Stimulated activated CD8-positive, alpha-beta memory T cell treated with anti-CD3 and anti-CD28 coated beads, Interleukin-4, amount 100 ng/mL, for 4 hours (primary cell): Measurements from ENCODE around the gene CLMN.

Experiments used
- DNase-seq, 2 donors: peaks; one replicate each; pipeline ENCODE4 v3.0.0-alpha.2; 2020; ENCODE audit warnings: low read depth in 2 of 2, low spot score in 1 of 2

CLMN gene

GRCh38 chr14:95245334-95245733, 74.4 kb downstream of the CLMN start:
- DNase-seq = no peak

- DNase-seq = no peak
These were observed 75.1 kb downstream of the CLMN start for GRCh38 chr14:95244587-95244986.

- DNase-seq = no peak
These were observed 76.8 kb downstream of the CLMN start for GRCh38 chr14:95242870-95243269.

GRCh38 chr14:95240859-95241813, 78.6 kb downstream of the CLMN start:
- no peak for DNase-seq

GRCh38 chr14:95238487-95239298, 81.0 kb downstream of the CLMN start:
- DNase-seq = no peak

- no peak for DNase-seq
These were observed 81.8 kb downstream of the CLMN start for GRCh38 chr14:95237958-95238340.

GRCh38 chr14:95237121-95237957, 82.4 kb downstream of the CLMN start:
- DNase-seq = no peak

- DNase-seq = no peak
These were observed 83.5 kb downstream of the CLMN start for GRCh38 chr14:95236221-95236620.

GRCh38 chr14:95235767-95236166, 83.9 kb downstream of the CLMN start:
- no peak for DNase-seq

GRCh38 chr14:95235351-95235750, 84.4 kb downstream of the CLMN start:
- no peak for DNase-seq

GRCh38 chr14:95234426-95234825, 85.3 kb downstream of the CLMN start:
- DNase-seq = no peak

- DNase-seq = no peak
These were observed 85.9 kb downstream of the CLMN start for GRCh38 chr14:95233702-95234241.

- DNase-seq = no peak
These were observed 86.7 kb downstream of the CLMN start for GRCh38 chr14:95232894-95233584.

GRCh38 chr14:95231966-95232633, 87.6 kb downstream of the CLMN start:
- DNase-seq = no peak

GRCh38 chr14:95229749-95230148, 90.0 kb downstream of the CLMN start:
- no peak for DNase-seq

- DNase-seq = no peak
These were observed 91.5 kb downstream of the CLMN start for GRCh38 chr14:95228240-95228639.

- DNase-seq = no peak
These were observed 92.3 kb downstream of the CLMN start for GRCh38 chr14:95227279-95227860.

GRCh38 chr14:95226801-95227200, 92.9 kb downstream of the CLMN start:
- no peak for DNase-seq

- no peak for DNase-seq
These were observed 94.3 kb downstream of the CLMN start for GRCh38 chr14:95225251-95225887.
